ENCODE data around the gene TMED10. TPM values are rescaled to one million over a fixed set of nuclear protein-coding genes. Genes with fewer than 3 reads are reported as not detected.

The TMED10 gene
- total and polyA plus RNA-seq, 2 donors (not counting 3 experiments of a cell fraction or from before 2014, with no cell fraction given), result 338 to 342 TPM

- Histone ChIP-seq H3K27me3 (ENCODE audit: control insufficient read depth in 2 of 2, insufficient read depth in 2 of 2, low read length in 2 of 2) (no peaks in the 10 kb centered on the region), H4K20me1 (replicated peaks; ENCODE audit: control insufficient read depth, extremely low read depth, insufficient read depth, low read length) (no peaks in the 10 kb centered on the region), H3K9me1 (replicated peaks; ENCODE audit: control insufficient read depth, extremely low read depth, insufficient read depth, low read length) (no peaks in the 10 kb centered on the region), H3K79me2 (ENCODE audit: control insufficient read depth, insufficient read depth, low read length) (peaks cover 9% of the 10 kb centered on the region), H3K4me3 (replicated peaks in 1 of 3; ENCODE audit: insufficient read depth in 1 of 3, low read depth in 1 of 3, low read length in 3 of 3) (no peak overlapping the region), H2AFZ (ENCODE audit: low read depth, low read length) (no peak overlapping the region), H3K4me1 (ENCODE audit: control insufficient read depth, extremely low read depth, insufficient read depth, low read length) (peaks cover 31% of the 10 kb centered on the region), H3K36me3 (ENCODE audit: control insufficient read depth in 2 of 2, extremely low read depth in 1 of 2, insufficient read depth in 2 of 2, low read length in 2 of 2) (peaks cover 4 to 6% of the 10 kb centered on the region in 2 experiments), H3K9ac (replicated peaks; ENCODE audit: extremely low read depth, insufficient read depth, low read length) (no peak overlapping the region), H3K9me3 (replicated peaks; ENCODE audit: control insufficient read depth, insufficient read depth, low read length) (no peaks in the 10 kb centered on the region), H3K4me2 (ENCODE audit: insufficient read depth, low read length) (no peak overlapping the region), H3K27ac (ENCODE audit: insufficient read depth, low read depth, low read length) (peak overlapping the region; percentile 14)
- DNase-seq (ENCODE audit: low read depth, low spot score) (no peak), FAIRE-seq (no peak)
- intact Hi-C loops (cut with micrococcal nuclease) (no loop called here), dilution Hi-C loops (cut with MboI; ENCODE audit: extremely low pct_ligation_motif_present, low sequenced_read_pairs) (no loop called here)
- TF ChIP-seq FOS (IDR thresholded peaks at IDR 0.05; ENCODE audit: borderline replicate concordance, insufficient read depth, low read length) (no peak), JUN (IDR thresholded peaks at IDR 0.05; ENCODE audit: borderline replicate concordance, insufficient read depth, insufficient read length, low read depth) (no peak), MYC (IDR thresholded peaks at IDR 0.05; ENCODE audit: low read depth, low read length) (no peak), MAX (IDR thresholded peaks at IDR 0.05; ENCODE audit: insufficient read depth, insufficient read length) (no peak), EZH2 (IDR thresholded peaks at IDR 0.05; ENCODE audit: borderline replicate concordance, low read depth, low read length, severe bottlenecking) (no peak), CTCF (IDR thresholded peaks at IDR 0.05; ENCODE audit: extremely low read depth in 1 of 2, insufficient read depth in 1 of 2, low read depth in 1 of 2, low read length in 2 of 2) (no peak), GATA2 (IDR thresholded peaks at IDR 0.05; ENCODE audit: insufficient read depth, insufficient read length, low read depth, low read length) (no peak), POLR2A (IDR thresholded peaks at IDR 0.05; ENCODE audit: low read depth, low read length) (no peak)
- CTCF ChIA-PET, result no interaction called here
- BruUV-seq (replicated peaks), result no TSS peak
- POLR2A ChIA-PET, result no interaction called here
Measured at GRCh38 chr14:75120541-75121291, 55.7 kb downstream of the TMED10 start.
